NCI-H446 treated with DMSO at 0.1 percent for 48 hours (cell line): ENCODE results near the gene SLC22A9.
"Not testable (repeated sequence)": the region's sequence is repeated elsewhere in the genome, so short reads cannot be mapped to it uniquely, and the experiment has no call there.

Experiments used
- DNase-seq: peaks from one replicate; lab custom pipeline; 2025; lab: John Stamatoyannopoulos, UW

SLC22A9 gene

GRCh38 chr11:63369165-63369970 is at the start of gene SLC22A9:
TSS of gene SLC22A9 (plus strand) at chr11:63369785. CDS start at chr11:63370057, 272 bp downstream.
- no peak for DNase-seq

GRCh38 chr11:63321723-63322122 is 47.9 kb upstream of the SLC22A9 start:
- DNase-seq, result no peak

- DNase-seq, result not testable (repeated sequence)
These were observed 34.5 kb upstream of the SLC22A9 start for GRCh38 chr11:63335089-63335488.

GRCh38 chr11:63337070-63337469 is 32.5 kb upstream of the SLC22A9 start:
- DNase-seq, result no peak

GRCh38 chr11:63343130-63343529 is 26.5 kb upstream of the SLC22A9 start:
- DNase-seq, result no peak

GRCh38 chr11:63352144-63352543 is 17.4 kb upstream of the SLC22A9 start:
- DNase-seq, result no peak

GRCh38 chr11:63362196-63362793 is 7.3 kb upstream of the SLC22A9 start:
- no peak for DNase-seq

- DNase-seq, result no peak
These were observed 495 bp downstream of the SLC22A9 start for GRCh38 chr11:63369971-63370588.

- no peak for DNase-seq
These were observed 1.8 kb downstream of the SLC22A9 start for GRCh38 chr11:63371396-63371795.

- no peak for DNase-seq
These were observed 5.8 kb downstream of the SLC22A9 start for GRCh38 chr11:63375434-63375833.

- DNase-seq, result no peak
These were observed 10.5 kb downstream of the SLC22A9 start for GRCh38 chr11:63380130-63380529.

- no peak for DNase-seq
These were observed 26.1 kb downstream of the SLC22A9 start for GRCh38 chr11:63395697-63396096.

- DNase-seq, result no peak
These were observed 34.8 kb downstream of the SLC22A9 start for GRCh38 chr11:63404161-63404935.

- no peak for DNase-seq
These were observed 35.5 kb downstream of the SLC22A9 start for GRCh38 chr11:63405114-63405513.

- no peak for DNase-seq
These were observed 36.9 kb downstream of the SLC22A9 start for GRCh38 chr11:63406458-63406857.

- no peak for DNase-seq
These were observed 47.7 kb downstream of the SLC22A9 start for GRCh38 chr11:63417174-63417852.

- DNase-seq, result no peak
These were observed 58.5 kb downstream of the SLC22A9 start for GRCh38 chr11:63427971-63428508.

GRCh38 chr11:63430731-63431130 is 61.1 kb downstream of the SLC22A9 start:
- DNase-seq, result not testable (repeated sequence)

GRCh38 chr11:63435351-63435750 is 65.8 kb downstream of the SLC22A9 start:
- not testable (repeated sequence) for DNase-seq

- not testable (repeated sequence) for DNase-seq
These were observed 66.2 kb downstream of the SLC22A9 start for GRCh38 chr11:63435831-63436230.

GRCh38 chr11:63443714-63444113 is 74.1 kb downstream of the SLC22A9 start:
- no peak for DNase-seq
